Neural progenitor cell (in vitro differentiated cells): ENCODE measurements around the gene TGFBR3.

ENCODE experiments used
- EZH2 ChIP-seq: fragments of 200-600 bp; sonication (generic); IDR thresholded peaks from 2 replicates; pipeline ENCODE4 v1.6.1; 2017; ENCODE audit warnings: antibody characterized with exemption, mild to moderate bottlenecking, moderate library complexity
- TF ChIP-seq, protein P1 (sequence below): fragments of 200-600 bp; sonication (generic); IDR thresholded peaks from 2 replicates; pipeline ENCODE4 v1.5.1; 2017; ENCODE audit warnings: antibody characterized with exemption, mild to moderate bottlenecking

DNA sequence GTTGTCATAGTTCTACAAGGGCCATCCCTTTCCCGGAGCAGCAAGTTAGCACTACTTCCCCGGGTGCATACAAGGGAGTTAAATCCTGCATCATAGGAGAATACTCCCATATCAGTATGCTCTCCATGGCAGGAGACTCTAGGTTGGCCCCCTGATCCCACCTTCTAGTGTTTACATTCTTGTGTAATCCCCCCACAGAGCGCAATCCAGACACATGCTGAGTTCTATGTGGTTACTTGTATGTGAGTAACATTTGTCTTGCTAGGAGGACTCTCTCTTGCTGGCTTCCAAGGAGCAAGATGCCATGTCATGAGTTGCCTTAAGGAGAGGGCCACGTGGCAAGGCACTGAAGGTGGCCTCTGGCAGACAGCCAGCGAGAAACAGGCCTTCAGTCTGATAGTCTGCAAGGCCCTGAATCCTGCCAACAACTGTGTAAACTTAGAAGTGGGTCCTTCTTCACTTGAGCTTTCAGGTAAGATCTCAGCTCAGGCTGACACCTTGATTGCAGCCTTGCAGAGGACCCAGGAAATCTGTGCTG, 230.0 kb downstream of the TGFBR3 start:
- TF ChIP-seq, protein P1, sequence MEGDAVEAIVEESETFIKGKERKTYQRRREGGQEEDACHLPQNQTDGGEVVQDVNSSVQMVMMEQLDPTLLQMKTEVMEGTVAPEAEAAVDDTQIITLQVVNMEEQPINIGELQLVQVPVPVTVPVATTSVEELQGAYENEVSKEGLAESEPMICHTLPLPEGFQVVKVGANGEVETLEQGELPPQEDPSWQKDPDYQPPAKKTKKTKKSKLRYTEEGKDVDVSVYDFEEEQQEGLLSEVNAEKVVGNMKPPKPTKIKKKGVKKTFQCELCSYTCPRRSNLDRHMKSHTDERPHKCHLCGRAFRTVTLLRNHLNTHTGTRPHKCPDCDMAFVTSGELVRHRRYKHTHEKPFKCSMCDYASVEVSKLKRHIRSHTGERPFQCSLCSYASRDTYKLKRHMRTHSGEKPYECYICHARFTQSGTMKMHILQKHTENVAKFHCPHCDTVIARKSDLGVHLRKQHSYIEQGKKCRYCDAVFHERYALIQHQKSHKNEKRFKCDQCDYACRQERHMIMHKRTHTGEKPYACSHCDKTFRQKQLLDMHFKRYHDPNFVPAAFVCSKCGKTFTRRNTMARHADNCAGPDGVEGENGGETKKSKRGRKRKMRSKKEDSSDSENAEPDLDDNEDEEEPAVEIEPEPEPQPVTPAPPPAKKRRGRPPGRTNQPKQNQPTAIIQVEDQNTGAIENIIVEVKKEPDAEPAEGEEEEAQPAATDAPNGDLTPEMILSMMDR = no peak
- no peak for TF ChIP-seq EZH2
